Astrocyte of the spinal cord (primary cell): Measurements from ENCODE around the gene PRKG1.

Experiments
- DNase-seq: peaks from one replicate; pipeline ENCODE4 v3.0.0; 2011; ENCODE audit warnings: low read depth, low spot score
- H3K4me3 ChIP-seq: 2 replicates; pipeline ENCODE4 v1.5.1; 2011; ENCODE audit warnings: low read depth, mild to moderate bottlenecking, low read length, moderate library complexity
- in situ Hi-C: cut with HindIII; loops from 2 replicates; pipeline ENCODE4 v1.10.0; 2017; ENCODE audit warnings: low sequenced_read_pairs
- TF ChIP-seq, protein P1 (sequence below): IDR thresholded peaks from 2 replicates; pipeline ENCODE4 v1.5.1; 2012; ENCODE audit warnings: low read depth, mild to moderate bottlenecking, low read length, inconsistent platforms

The PRKG1 gene

DNA sequence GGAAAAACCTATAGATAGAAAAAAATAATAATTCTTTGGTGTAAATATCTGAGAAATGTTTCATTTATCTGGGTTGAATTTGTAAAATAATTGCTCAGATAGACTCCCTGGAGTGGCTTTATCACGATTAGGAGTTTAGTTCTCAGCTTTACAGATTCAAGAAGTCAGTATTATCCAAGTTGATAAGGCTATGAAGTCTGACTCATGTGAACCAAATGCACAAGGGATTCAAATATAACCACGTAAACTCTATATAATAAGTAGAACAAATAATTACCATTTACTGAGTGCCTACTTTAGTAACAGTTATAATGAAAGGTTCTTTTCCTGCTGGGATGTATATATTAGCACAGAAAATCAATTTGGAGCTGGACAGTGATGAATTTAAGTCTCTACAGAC lies 290.4 kb downstream of the PRKG1 start:
- DNase-seq: no peak
- in situ Hi-C loops: no loop called here
- no peak overlapping the region for H3K4me3 ChIP-seq
- TF ChIP-seq, protein P1, sequence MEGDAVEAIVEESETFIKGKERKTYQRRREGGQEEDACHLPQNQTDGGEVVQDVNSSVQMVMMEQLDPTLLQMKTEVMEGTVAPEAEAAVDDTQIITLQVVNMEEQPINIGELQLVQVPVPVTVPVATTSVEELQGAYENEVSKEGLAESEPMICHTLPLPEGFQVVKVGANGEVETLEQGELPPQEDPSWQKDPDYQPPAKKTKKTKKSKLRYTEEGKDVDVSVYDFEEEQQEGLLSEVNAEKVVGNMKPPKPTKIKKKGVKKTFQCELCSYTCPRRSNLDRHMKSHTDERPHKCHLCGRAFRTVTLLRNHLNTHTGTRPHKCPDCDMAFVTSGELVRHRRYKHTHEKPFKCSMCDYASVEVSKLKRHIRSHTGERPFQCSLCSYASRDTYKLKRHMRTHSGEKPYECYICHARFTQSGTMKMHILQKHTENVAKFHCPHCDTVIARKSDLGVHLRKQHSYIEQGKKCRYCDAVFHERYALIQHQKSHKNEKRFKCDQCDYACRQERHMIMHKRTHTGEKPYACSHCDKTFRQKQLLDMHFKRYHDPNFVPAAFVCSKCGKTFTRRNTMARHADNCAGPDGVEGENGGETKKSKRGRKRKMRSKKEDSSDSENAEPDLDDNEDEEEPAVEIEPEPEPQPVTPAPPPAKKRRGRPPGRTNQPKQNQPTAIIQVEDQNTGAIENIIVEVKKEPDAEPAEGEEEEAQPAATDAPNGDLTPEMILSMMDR: no peak

- no peak overlapping the region for H3K4me3 ChIP-seq
- TF ChIP-seq, protein P1: no peak
- in situ Hi-C loops: no loop called here
- DNase-seq: no peak
Observed at GRCh38 chr10:51366044-51366443, 291.8 kb downstream of the PRKG1 start.

GRCh38 chr10:51367127-51367526 lies 292.8 kb downstream of the PRKG1 start:
- H3K4me3 ChIP-seq: no peak overlapping the region
- DNase-seq: no peak
- in situ Hi-C loops: no loop called here

GRCh38 chr10:51367694-51368093 lies 293.4 kb downstream of the PRKG1 start:
- TF ChIP-seq, protein P1: no peak
- DNase-seq: no peak
- H3K4me3 ChIP-seq: no peak overlapping the region
- in situ Hi-C loops: no loop called here

More at GRCh38 chr10:51367127-51367526, 292.8 kb downstream of the PRKG1 start:
- TF ChIP-seq, protein P1: no peak

DNA sequence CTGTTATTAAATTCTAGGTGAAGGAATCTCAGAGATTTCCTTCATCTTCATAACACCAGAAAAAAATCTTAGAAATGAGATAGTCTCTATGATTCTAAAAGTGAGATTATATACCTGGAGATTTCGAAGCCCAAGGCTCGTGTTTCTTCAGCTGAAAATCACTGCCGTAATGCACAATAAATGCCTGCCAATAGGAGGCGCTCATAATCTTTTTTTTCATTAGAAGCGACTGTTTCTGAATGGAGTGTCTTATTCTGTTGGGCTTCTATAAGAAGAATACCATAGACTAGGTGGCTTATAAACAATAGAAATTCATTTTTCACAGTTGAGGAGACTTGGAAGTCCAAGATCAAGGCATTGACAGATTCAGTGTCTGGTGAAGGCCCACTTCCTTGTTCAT lies 294.7 kb downstream of the PRKG1 start:
- in situ Hi-C loops: no loop called here
- DNase-seq: no peak
- TF ChIP-seq, protein P1: peak; percentile 15
- no peak overlapping the region for H3K4me3 ChIP-seq

DNA sequence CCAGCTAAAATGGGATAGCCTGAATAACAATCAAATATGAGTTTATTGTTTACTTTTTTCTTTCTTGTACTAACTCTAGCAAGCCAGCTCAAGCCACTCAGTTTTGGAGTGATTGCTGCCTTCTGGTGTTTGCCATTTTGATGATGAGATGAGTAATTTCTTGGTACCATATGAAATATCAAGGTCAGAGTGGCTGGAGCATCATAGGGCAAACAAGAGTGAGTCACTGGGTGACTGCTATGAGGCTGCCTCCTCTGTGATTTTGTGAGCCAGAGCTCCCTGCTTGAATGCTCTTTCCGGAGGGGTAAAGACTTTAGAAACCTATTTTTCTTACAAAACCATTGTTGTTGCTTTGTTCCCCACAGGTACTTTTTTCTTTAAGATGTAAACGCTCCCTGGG lies 295.6 kb downstream of the PRKG1 start:
- peak; percentile 37 for DNase-seq
- H3K4me3 ChIP-seq: no peak overlapping the region
- in situ Hi-C loops: no loop called here
- TF ChIP-seq, protein P1: no peak

DNA sequence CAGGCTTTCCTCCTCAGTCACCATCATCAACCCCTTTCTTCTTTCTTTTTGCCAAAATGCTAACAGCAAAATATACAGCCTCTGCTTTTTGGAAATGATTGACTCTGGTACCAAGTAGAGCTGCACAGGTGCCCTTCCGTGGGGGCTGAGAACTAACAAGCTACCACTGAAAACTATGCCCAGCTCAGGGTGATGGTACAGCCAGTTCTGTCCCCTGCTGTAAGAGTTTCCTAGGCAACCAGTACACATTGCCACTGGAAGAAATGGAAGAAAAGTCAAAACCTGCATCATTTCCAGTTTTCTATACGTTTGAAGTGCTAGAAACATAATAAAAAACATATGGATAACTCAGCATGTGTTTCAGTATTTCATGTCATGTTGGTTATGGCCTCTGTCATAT lies 297.5 kb downstream of the PRKG1 start:
- in situ Hi-C loops: no loop called here
- TF ChIP-seq, protein P1: no peak
- H3K4me3 ChIP-seq: no peak overlapping the region
- no peak for DNase-seq
